Subcutaneous abdominal adipose tissue (tissue), 5 donors: ENCODE measurements around the gene EVC2.

Experiments
- H3K27ac ChIP-seq: one replicate; pipeline ENCODE4 v1.7.0; 2013; ENCODE audit warnings: low read depth, mild to moderate bottlenecking, inconsistent platforms, low read length, moderate library complexity
- H3K27me3 ChIP-seq, 5 donors: one replicate each; pipeline ENCODE4 v1.7.0; 2013; ENCODE audit warnings: low read length in 5 of 5, inconsistent platforms in 1 of 5; ENCODE audit not compliant: control insufficient read depth in 5 of 5, insufficient read depth in 4 of 5
- H3K36me3 ChIP-seq, 5 donors: one replicate each; pipeline ENCODE4 v1.7.0; 2013; ENCODE audit warnings: low read length in 5 of 5; ENCODE audit not compliant: control insufficient read depth in 5 of 5, insufficient read depth in 5 of 5
- H3K4me1 ChIP-seq, 5 donors: one replicate each; pipeline ENCODE4 v1.7.0; 2013; ENCODE audit warnings: low read length in 5 of 5, mild to moderate bottlenecking in 3 of 5, moderate library complexity in 1 of 5; ENCODE audit not compliant: control insufficient read depth in 5 of 5, insufficient read depth in 5 of 5
- H3K4me3 ChIP-seq, 5 donors: one replicate each; pipeline ENCODE4 v1.7.0; 2013; ENCODE audit warnings: low read length in 5 of 5, low read depth in 1 of 5
- H3K9ac ChIP-seq, 5 donors: one replicate each; pipeline ENCODE4 v1.7.0; 2013; ENCODE audit warnings: low read length in 5 of 5, mild to moderate bottlenecking in 4 of 5, moderate library complexity in 3 of 5
- H3K9me3 ChIP-seq, 5 donors: one replicate each; pipeline ENCODE4 v1.7.0; 2013; ENCODE audit warnings: low read length in 5 of 5; ENCODE audit not compliant: control insufficient read depth in 5 of 5
- donor health status: healthy.
- donor health status: healthy.
- donor health status: healthy.
- donor health status: healthy.
- donor health status: healthy.

The EVC2 gene, protein sequence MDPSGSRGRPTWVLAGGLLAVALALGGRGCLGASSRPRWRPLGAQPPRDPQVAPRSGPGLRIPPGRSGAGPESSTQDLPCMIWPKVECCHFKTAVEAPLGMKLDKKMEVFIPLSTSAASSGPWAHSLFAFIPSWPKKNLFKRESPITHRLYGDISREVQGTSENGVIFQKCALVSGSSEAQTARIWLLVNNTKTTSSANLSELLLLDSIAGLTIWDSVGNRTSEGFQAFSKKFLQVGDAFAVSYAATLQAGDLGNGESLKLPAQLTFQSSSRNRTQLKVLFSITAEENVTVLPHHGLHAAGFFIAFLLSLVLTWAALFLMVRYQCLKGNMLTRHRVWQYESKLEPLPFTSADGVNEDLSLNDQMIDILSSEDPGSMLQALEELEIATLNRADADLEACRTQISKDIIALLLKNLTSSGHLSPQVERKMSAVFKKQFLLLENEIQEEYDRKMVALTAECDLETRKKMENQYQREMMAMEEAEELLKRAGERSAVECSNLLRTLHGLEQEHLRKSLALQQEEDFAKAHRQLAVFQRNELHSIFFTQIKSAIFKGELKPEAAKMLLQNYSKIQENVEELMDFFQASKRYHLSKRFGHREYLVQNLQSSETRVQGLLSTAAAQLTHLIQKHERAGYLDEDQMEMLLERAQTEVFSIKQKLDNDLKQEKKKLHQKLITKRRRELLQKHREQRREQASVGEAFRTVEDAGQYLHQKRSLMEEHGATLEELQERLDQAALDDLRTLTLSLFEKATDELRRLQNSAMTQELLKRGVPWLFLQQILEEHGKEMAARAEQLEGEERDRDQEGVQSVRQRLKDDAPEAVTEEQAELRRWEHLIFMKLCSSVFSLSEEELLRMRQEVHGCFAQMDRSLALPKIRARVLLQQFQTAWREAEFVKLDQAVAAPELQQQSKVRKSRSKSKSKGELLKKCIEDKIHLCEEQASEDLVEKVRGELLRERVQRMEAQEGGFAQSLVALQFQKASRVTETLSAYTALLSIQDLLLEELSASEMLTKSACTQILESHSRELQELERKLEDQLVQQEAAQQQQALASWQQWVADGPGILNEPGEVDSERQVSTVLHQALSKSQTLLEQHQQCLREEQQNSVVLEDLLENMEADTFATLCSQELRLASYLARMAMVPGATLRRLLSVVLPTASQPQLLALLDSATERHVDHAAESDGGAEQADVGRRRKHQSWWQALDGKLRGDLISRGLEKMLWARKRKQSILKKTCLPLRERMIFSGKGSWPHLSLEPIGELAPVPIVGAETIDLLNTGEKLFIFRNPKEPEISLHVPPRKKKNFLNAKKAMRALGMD

DNA sequence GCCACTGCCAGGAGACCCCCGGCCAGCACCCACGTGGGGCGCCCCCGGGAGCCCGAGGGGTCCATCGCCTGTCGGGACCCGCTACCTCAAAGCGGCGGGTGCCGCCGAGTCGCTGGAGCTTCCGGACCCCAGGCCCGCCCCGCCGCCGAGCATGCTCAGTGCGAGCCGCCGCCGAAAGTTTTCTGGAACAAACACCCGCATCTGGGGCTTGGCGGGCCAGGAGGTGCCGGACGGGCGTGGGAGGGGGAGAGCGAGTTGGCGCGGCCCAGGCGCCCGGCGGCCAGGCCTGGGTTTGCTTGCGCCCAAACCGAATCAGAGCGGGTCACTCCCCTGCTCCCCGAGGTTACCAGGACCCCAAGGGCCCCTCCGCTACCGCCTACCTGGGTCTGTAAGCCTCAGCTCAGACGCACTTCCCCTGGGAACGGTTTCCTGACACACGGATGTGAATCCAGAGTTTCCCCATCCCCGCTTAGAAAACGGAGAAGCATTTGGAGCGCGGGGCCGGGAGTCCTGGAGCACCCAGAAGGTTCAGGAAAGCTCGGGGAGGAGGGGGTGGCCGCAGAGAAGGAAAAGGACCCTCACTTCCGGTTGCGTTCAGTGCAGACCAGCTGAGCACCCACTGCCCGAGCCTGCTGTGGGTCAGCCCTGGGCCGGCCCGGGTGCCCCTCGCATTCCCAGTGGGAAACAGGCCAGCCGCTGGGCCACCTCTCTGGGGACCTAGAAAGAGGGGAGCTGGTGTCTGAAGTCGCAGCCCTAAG, at the start of gene EVC2:
EVC2 (minus strand) TSS at position 111 of the 758 bp plus-strand sequence; CDS start at position 65, 46 bp downstream.
- Histone ChIP-seq H3K4me3 (peak within 1 kb of the TSS; percentile 65 to 81 (median 72)), H3K36me3 (peaks cover 0 to 6% (median 0%) of the 10 kb centered on the region in 5 donors), H3K9me3 (no peaks in the 10 kb centered on the region), H3K4me1 (peaks cover 4 to 51% (median 39%) of the 10 kb centered on the region in 5 donors), H3K27me3 (peaks cover 0 to 15% (median 5%) of the 10 kb centered on the region in 5 donors), H3K27ac (peak within 1 kb of the TSS; percentile 62), H3K9ac (peak within 1 kb of the TSS; percentile 35 to 82 (median 76))

DNA sequence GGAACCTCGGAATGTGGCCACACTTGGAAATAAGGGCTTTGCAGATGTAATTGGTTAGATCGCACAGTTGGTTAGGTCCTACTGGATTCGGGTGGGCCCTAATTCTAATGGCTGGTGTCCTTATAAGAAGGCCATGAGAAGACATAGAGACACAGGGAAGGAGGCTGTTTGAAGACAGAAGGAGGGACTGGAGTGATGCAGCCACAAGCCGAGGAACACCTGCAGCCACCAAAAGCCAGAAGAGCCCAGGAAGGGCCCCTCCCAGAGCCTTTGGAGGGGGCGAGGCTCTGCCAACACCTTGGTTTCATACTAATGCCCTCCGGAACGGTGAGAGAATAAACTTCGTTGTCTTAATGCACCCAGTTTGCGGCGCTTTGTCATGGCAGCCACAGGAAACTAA, 49.6 kb upstream of the EVC2 start:
- Histone ChIP-seq H3K4me3 (no peak overlapping the region), H3K27ac (no peak overlapping the region), H3K36me3 (peaks cover 3 to 49% (median 44%) of the 10 kb centered on the region in 5 donors), H3K4me1 (no peaks in the 10 kb centered on the region), H3K9me3 (peaks cover 0 to 8% (median 5%) of the 10 kb centered on the region in 5 donors), H3K27me3 (no peaks in the 10 kb centered on the region), H3K9ac (no peak overlapping the region)

DNA sequence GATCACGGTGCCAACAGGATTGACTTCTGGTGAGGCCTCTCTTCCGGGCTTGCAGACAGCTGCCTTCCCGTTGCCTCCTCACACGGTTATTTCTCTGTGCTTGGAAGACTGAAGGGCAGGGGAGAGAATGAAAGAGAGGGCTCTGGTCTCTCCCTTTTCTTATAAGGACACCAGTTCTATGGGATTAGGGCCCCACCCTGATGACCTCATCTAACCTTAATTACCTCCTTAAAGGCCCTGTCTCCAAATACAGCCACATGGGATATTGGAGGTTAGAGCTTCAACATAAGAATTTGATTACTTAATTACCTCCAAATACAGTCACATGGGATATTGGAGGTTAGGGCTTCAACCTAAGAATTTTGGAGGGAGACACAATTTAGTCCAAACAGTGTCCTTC, 49.2 kb upstream of the EVC2 start:
- Histone ChIP-seq H3K9me3 (peaks cover 0 to 8% (median 5%) of the 10 kb centered on the region in 5 donors), H3K27me3 (no peaks in the 10 kb centered on the region), H3K4me3 (no peak overlapping the region), H3K4me1 (no peaks in the 10 kb centered on the region), H3K27ac (no peak overlapping the region), H3K36me3 (peaks cover 3 to 53% (median 48%) of the 10 kb centered on the region in 5 donors), H3K9ac (no peak overlapping the region)

DNA sequence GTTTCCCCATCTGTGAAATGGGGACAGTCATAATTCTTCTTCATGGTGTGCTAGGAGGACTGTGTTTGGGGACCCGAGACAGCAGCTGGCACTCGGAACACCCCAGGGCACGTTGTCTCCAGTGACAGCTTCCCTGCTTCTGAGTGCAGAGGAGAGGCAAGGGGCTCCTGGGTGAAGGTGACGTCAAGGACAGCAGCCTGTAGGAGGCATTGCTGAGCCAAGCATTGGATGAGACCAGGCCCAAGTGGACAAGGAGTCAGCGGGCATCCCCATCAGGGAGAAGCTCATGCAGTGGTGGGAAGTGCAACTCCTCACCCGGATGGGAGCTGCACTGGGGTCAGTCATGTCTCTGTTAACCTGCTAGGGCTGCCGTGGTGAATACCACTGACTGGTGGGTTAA, 48.7 kb upstream of the EVC2 start:
- Histone ChIP-seq H3K9me3 (peaks cover 0 to 8% (median 5%) of the 10 kb centered on the region in 5 donors), H3K9ac (no peak overlapping the region), H3K4me1 (no peaks in the 10 kb centered on the region), H3K27me3 (no peaks in the 10 kb centered on the region), H3K4me3 (no peak overlapping the region), H3K36me3 (peaks cover 3 to 54% (median 50%) of the 10 kb centered on the region in 5 donors), H3K27ac (no peak overlapping the region)

DNA sequence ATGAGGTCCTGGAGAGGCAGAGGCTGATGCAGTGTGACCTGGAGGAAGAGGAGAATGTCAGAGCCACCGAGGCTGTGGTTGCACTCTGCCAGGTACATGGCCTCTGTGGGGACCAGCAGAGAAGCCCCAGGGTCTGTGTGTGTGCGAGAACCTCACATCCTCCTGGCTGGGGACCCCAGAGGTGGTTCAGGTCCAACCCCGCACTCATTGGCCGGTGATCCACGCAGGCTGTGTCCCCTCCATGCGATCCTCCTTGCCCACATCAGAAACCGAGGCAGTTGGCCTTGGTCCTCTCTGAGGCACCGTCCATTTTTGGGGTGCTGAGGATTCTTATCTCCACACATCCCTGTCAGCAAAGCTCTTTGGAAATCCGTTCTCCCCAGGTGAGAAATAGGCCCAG, 47.9 kb upstream of the EVC2 start:
- Histone ChIP-seq H3K9ac (no peak overlapping the region), H3K27ac (no peak overlapping the region), H3K27me3 (no peaks in the 10 kb centered on the region), H3K4me3 (no peak overlapping the region), H3K36me3 (peaks cover 3 to 58% (median 50%) of the 10 kb centered on the region in 5 donors), H3K4me1 (no peaks in the 10 kb centered on the region), H3K9me3 (peaks cover 0 to 8% (median 5%) of the 10 kb centered on the region in 5 donors)

DNA sequence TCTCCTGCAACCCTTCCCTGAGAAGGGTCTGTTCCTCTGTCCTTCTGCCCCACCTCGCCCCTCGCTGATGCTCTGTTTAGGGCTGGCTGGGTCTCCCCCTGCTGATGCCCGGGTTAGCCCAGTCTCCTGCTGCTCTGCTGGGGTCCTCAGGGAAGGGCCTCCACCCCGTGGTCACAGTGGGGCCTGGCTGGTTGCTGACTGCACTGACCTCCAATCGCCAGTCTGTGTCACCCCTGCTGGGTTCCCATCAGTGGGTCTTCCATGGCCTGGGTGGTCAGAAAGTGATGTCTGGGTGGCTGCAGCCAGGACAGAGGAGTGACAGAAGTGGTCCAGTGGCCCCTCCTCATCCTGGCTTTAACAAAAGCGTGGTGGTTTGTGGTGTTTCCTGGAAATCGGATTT, 47.3 kb upstream of the EVC2 start:
- H3K27me3 ChIP-seq: no peaks in the 10 kb centered on the region
- peaks cover 3 to 59% (median 50%) of the 10 kb centered on the region in 5 donors for H3K36me3 ChIP-seq

DNA sequence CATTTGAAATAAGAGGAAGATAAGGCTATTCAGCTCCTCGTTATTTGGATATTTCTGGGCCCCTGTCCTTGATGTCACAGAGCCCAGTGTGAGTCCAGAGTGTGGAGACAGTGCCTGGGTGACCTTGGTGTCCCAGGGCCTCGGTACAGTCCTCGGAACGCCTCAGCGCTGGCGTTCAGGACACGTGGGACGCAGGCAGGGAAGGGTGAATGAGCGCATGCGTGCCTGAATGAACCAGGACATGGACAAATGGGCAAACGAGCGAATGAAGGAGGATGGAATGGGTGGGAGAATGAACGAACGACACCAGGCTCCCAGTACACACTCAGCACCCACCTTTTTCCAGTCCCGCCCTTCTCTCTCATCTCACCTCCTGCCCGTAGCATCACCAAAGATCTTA, 46.8 kb upstream of the EVC2 start:
- H3K4me3 ChIP-seq: no peak overlapping the region
- H3K9ac ChIP-seq: no peak overlapping the region
- H3K9me3 ChIP-seq: peaks cover 0 to 8% (median 5%) of the 10 kb centered on the region in 5 donors
- peaks cover 3 to 63% (median 52%) of the 10 kb centered on the region in 5 donors for H3K36me3 ChIP-seq
- H3K27me3 ChIP-seq: no peaks in the 10 kb centered on the region
- H3K4me1 ChIP-seq: no peaks in the 10 kb centered on the region
- H3K27ac ChIP-seq: no peak overlapping the region

More for the DNA sequence above, 47.3 kb upstream of the EVC2 start:
- Histone ChIP-seq H3K4me1 (no peaks in the 10 kb centered on the region), H3K9ac (no peak overlapping the region), H3K9me3 (peaks cover 0 to 8% (median 5%) of the 10 kb centered on the region in 5 donors), H3K4me3 (no peak overlapping the region), H3K27ac (no peak overlapping the region)

DNA sequence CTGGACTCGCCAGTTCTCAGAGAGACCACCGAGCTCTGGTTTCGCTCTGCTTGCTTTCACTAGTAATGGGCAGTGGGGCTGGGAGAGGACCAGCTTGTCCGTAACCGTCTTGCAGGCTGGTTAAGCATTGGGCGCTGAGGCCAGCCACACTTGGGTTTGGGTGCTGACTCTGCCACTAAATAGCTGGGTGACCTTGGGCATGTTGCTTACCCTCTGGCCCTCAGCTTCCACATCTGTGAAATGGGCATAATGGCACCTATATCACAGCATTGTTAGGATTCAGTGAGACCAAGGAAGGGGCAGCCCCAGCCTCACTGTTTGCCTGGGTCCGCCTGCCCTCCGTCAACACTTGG, 46.1 kb upstream of the EVC2 start:
- Histone ChIP-seq H3K27me3 (no peaks in the 10 kb centered on the region), H3K27ac (no peak overlapping the region), H3K9ac (no peak overlapping the region), H3K4me1 (no peaks in the 10 kb centered on the region), H3K4me3 (no peak overlapping the region), H3K9me3 (peaks cover 0 to 8% (median 5%) of the 10 kb centered on the region in 5 donors), H3K36me3 (peaks cover 3 to 69% (median 58%) of the 10 kb centered on the region in 5 donors)
